ENCODE measurements around the gene LHX8.

LHX8 gene

DNA sequence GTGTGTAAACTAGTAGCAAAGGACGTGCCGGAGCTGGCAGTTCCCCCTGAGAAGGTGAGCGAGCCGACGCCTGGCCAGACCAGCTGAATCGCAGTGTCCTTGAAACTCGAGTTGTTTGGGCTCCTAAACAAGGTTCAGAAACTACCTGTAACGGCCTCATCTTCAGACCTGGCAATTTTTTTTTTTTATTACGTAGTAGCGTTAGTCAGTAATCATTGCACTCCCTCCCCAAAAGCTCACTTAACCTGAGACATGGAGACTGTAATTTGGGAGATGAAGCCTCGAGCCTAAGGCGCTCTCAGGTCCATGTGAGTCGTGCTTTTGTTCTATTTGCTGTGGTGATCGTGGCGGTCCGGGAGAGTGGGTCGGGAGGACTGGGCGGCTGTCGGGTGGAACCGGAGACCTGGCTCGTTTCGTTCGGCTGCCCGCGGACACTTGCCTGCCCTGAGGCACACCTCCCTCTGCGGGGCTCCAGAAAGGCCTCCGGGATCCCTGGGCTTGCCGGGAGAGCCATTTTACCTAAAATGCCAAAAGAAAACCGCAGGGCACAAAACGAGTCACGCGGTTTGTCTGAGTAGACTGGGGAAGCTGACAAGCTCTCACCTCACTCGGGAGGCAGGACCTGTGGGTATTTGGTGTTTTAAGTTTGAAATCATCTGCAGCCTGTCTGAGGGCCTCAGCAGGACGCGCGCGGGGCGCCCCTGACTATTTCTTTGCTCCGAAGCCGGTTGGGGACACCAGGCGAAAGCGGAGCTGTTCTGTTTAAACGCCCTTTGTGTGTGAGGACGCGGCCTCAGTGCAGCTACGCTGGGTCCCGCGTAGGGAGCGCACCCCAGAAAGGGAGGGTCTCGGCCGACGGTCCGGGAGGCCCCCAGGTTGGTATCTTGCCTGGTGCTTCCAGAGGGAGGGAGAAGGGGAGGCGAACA lies 722 bp downstream of the LHX8 start:
- no peak overlapping the region for H3K27ac ChIP-seq (ENCODE audit: low read length, poor library complexity, severe bottlenecking)
- peaks cover 83 to 96% of the 10 kb centered on the region in 2 experiments for H3K27me3 ChIP-seq (ENCODE audit: control insufficient read depth in 1 of 2, insufficient read depth in 1 of 2, low read length in 2 of 2)
- peaks cover 4% of the 10 kb centered on the region for H3K9me3 ChIP-seq (ENCODE audit: control insufficient read depth, low read length)
- H3K14ac ChIP-seq (ENCODE audit: low read length in 2 of 2), result no peak overlapping the region
- no peak overlapping the region for H4K91ac ChIP-seq (ENCODE audit: low read length)
- H3K4ac ChIP-seq (ENCODE audit: low read depth in 1 of 2, low read length in 2 of 2), result no peak overlapping the region
- H2BK15ac ChIP-seq (ENCODE audit: low read depth, poor library complexity, severe bottlenecking), result no peak overlapping the region
- no peak overlapping the region for H2AK5ac ChIP-seq (ENCODE audit: low read length, severe bottlenecking)
- H3K4me3 ChIP-seq (ENCODE audit: insufficient read depth in 1 of 2, low read depth in 1 of 2, low read length in 2 of 2), result peak overlapping the region in 1 of 2 experiments; percentile 73
- H3K36me3 ChIP-seq (ENCODE audit: control insufficient read depth in 1 of 2, insufficient read depth in 2 of 2, low read depth in 1 of 2, low read length in 2 of 2), result no peaks in the 10 kb centered on the region
- peaks cover 26% of the 10 kb centered on the region for H3K4me1 ChIP-seq (ENCODE audit: control insufficient read depth, insufficient read depth, low read depth, low read length)
- DNase-seq, result peak; percentile 12
- H3K4me2 ChIP-seq (ENCODE audit: low read length, poor library complexity, severe bottlenecking), result peak overlapping the region; percentile 62
- H3K23ac ChIP-seq (ENCODE audit: low read length in 2 of 2), result peak overlapping the region in 1 of 2 experiments; percentile 34
- H2BK12ac ChIP-seq (ENCODE audit: low read length in 2 of 2), result no peak overlapping the region
- H3K18ac ChIP-seq (ENCODE audit: low read depth in 1 of 2, low read length in 2 of 2), result no peak overlapping the region
- H3K79me1 ChIP-seq (replicated peaks; ENCODE audit: low read length, poor library complexity, severe bottlenecking), result no peaks in the 10 kb centered on the region
- no peak overlapping the region for H4K8ac ChIP-seq (ENCODE audit: low read length)
- no peak overlapping the region for H3K9ac ChIP-seq (ENCODE audit: low read length)
- 3% methylated on average over 50 of the region's 54 CpGs for WGBS
- no peak overlapping the region for H2BK120ac ChIP-seq (ENCODE audit: low read depth, low read length)
- H2AFZ ChIP-seq (ENCODE audit: low read depth, low read length), result no peak overlapping the region
- no peak overlapping the region for H2BK5ac ChIP-seq (ENCODE audit: low read depth, low read length, poor library complexity, severe bottlenecking)

DNA sequence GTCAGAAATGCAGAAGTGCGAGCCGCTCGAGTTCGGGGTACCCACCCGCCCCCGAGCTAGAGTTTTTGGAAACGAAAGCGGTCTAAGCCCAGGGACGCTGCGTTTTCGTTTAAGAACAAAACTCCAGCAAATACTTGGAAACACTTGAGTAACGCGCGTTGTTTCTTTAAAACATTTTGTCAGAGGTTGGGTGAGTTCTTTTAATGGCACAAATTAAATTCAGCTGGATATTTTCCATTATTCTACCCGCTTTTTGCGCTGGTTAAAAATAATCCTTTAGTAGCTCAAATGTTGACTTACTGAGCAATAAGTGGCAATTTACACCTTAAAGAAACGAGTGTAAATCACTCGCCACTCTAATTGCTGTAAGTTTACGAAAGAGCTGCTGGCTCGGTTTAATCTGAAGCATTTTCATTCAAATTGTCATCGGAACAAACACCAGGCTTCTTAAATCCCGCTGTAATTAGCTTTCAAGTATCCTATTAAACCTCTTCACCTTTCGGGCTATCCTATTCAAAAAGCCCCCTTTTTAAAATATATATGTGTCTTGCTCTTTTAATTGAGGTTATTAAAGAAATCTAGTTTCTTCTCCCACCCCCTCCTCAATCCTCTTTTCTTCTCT lies 1.5 kb downstream of the LHX8 start:
- H3K4me3 ChIP-seq (ENCODE audit: insufficient read depth in 1 of 2, low read depth in 1 of 2, low read length in 2 of 2), result peak overlapping the region in 1 of 2 experiments; percentile 73
- no peak overlapping the region for H3K23ac ChIP-seq (ENCODE audit: low read length in 2 of 2)
- H4K8ac ChIP-seq (ENCODE audit: low read length), result no peak overlapping the region
- peak; percentile 34 for DNase-seq
- H3K9me3 ChIP-seq (ENCODE audit: control insufficient read depth, low read length), result peaks cover 4% of the 10 kb centered on the region
- peak overlapping the region; percentile 62 for H3K4me2 ChIP-seq (ENCODE audit: low read length, poor library complexity, severe bottlenecking)
- H3K9ac ChIP-seq (ENCODE audit: low read length), result no peak overlapping the region
- H3K18ac ChIP-seq (ENCODE audit: low read depth in 1 of 2, low read length in 2 of 2), result no peak overlapping the region
- no peak overlapping the region for H2BK15ac ChIP-seq (ENCODE audit: low read depth, poor library complexity, severe bottlenecking)
- H2BK5ac ChIP-seq (ENCODE audit: low read depth, low read length, poor library complexity, severe bottlenecking), result no peak overlapping the region
- H3K27ac ChIP-seq (ENCODE audit: low read length, poor library complexity, severe bottlenecking), result no peak overlapping the region
- H4K91ac ChIP-seq (ENCODE audit: low read length), result no peak overlapping the region
- H3K79me1 ChIP-seq (replicated peaks; ENCODE audit: low read length, poor library complexity, severe bottlenecking), result no peaks in the 10 kb centered on the region
- H2BK12ac ChIP-seq (ENCODE audit: low read length in 2 of 2), result no peak overlapping the region
- no peak overlapping the region for H3K4ac ChIP-seq (ENCODE audit: low read depth in 1 of 2, low read length in 2 of 2)
- H2AFZ ChIP-seq (ENCODE audit: low read depth, low read length), result no peak overlapping the region
- no peak overlapping the region for H3K14ac ChIP-seq (ENCODE audit: low read length in 2 of 2)
- peaks cover 75 to 95% of the 10 kb centered on the region in 2 experiments for H3K27me3 ChIP-seq (ENCODE audit: control insufficient read depth in 1 of 2, insufficient read depth in 1 of 2, low read length in 2 of 2)
- peaks cover 23% of the 10 kb centered on the region for H3K4me1 ChIP-seq (ENCODE audit: control insufficient read depth, insufficient read depth, low read depth, low read length)
- 4% methylated on average over 22 of the region's 23 CpGs for WGBS
- H3K36me3 ChIP-seq (ENCODE audit: control insufficient read depth in 1 of 2, insufficient read depth in 2 of 2, low read depth in 1 of 2, low read length in 2 of 2), result no peaks in the 10 kb centered on the region
- no peak overlapping the region for H2AK5ac ChIP-seq (ENCODE audit: low read length, severe bottlenecking)
- no peak overlapping the region for H2BK120ac ChIP-seq (ENCODE audit: low read depth, low read length)

GRCh38 chr1:75136195-75136815 lies 2.1 kb downstream of the LHX8 start:
- Histone ChIP-seq H4K91ac (ENCODE audit: low read length) (no peak overlapping the region), H3K4me3 (ENCODE audit: insufficient read depth in 1 of 2, low read depth in 1 of 2, low read length in 2 of 2) (peak overlapping the region in 1 of 2 experiments; percentile 37), H3K79me1 (replicated peaks; ENCODE audit: low read length, poor library complexity, severe bottlenecking) (no peaks in the 10 kb centered on the region), H4K8ac (ENCODE audit: low read length) (no peak overlapping the region), H3K23ac (ENCODE audit: low read length in 2 of 2) (no peak overlapping the region), H2AFZ (ENCODE audit: low read depth, low read length) (no peak overlapping the region), H2AK5ac (ENCODE audit: low read length, severe bottlenecking) (no peak overlapping the region), H3K27ac (ENCODE audit: low read length, poor library complexity, severe bottlenecking) (no peak overlapping the region), H3K4ac (ENCODE audit: low read depth in 1 of 2, low read length in 2 of 2) (no peak overlapping the region), H3K9ac (ENCODE audit: low read length) (no peak overlapping the region), H3K4me1 (ENCODE audit: control insufficient read depth, insufficient read depth, low read depth, low read length) (peaks cover 19% of the 10 kb centered on the region), H3K27me3 (ENCODE audit: control insufficient read depth in 1 of 2, insufficient read depth in 1 of 2, low read length in 2 of 2) (peaks cover 69 to 91% of the 10 kb centered on the region in 2 experiments), H3K14ac (ENCODE audit: low read length in 2 of 2) (no peak overlapping the region), H2BK5ac (ENCODE audit: low read depth, low read length, poor library complexity, severe bottlenecking) (no peak overlapping the region), H2BK12ac (ENCODE audit: low read length in 2 of 2) (no peak overlapping the region), H2BK120ac (ENCODE audit: low read depth, low read length) (no peak overlapping the region), H3K4me2 (ENCODE audit: low read length, poor library complexity, severe bottlenecking) (peak overlapping the region; percentile 58), H3K36me3 (ENCODE audit: control insufficient read depth in 1 of 2, insufficient read depth in 2 of 2, low read depth in 1 of 2, low read length in 2 of 2) (no peaks in the 10 kb centered on the region), H3K9me3 (ENCODE audit: control insufficient read depth, low read length) (peaks cover 4% of the 10 kb centered on the region), H3K18ac (ENCODE audit: low read depth in 1 of 2, low read length in 2 of 2) (no peak overlapping the region), H2BK15ac (ENCODE audit: low read depth, poor library complexity, severe bottlenecking) (no peak overlapping the region)
- WGBS, result under 1% methylated on average over 51 of the region's 64 CpGs
- DNase-seq, result peak; percentile 7
